Heart left ventricle (tissue), 13 donors: ENCODE results near the gene CLEC2L.

ENCODE experiments used
- POLR2A ChIP-seq, 2 donors: fragments of 450-650 bp; IDR thresholded peaks; one replicate each; pipeline ENCODE4 v1.6.1; 2017; ENCODE audit warnings: antibody characterized with exemption in 2 of 2, mild to moderate bottlenecking in 2 of 2, moderate library complexity in 2 of 2
- TF ChIP-seq, protein P1 (sequence below), 12 donors: fragments of 200-600 bp; sonication (generic) in 4 of 12; IDR thresholded peaks; one replicate each; pipeline versions ENCODE4 v1.5.0 to v1.8.0; 2018 to 2022; ENCODE audit warnings: antibody characterized with exemption in 12 of 12, mild to moderate bottlenecking in 5 of 12
- donor health status: ischemic (EF 13 %, LVEDD 7.1; RV severe dilation, severe dysfunction).
- donor health status: DM: no; HTN: yes; CAD: no.
- donor health status: DM: no; HTN: no; CAD: no.
- donor health status: ischemic (EF 25% LVEDD 6.9; RV normal size, moderate dysfunction).
- donor health status: ischemic (EF 25% LVEDD 5.7; RV mildly dilated, moderate dysfunction).
- donor health status: ischemic (EF 35%, LVEDD 5.7; RV mildly dilated, moderate dysfunction).
- donor health status: nonischemic (EF 11% LVEDD 7.7; RV severe dilation, severe dysfunction).
- donor health status: DM: yes; HTN: yes; CAD: no.
- donor health status: PGD.
- donor health status: ischemic (EF 29% LVEDD 5.4; RV normal size, mild dysfunction).
- donor health status: nonischemic (EF 23%, LVEDD 6.1; RV moderate dilation, normal function).

DNA sequence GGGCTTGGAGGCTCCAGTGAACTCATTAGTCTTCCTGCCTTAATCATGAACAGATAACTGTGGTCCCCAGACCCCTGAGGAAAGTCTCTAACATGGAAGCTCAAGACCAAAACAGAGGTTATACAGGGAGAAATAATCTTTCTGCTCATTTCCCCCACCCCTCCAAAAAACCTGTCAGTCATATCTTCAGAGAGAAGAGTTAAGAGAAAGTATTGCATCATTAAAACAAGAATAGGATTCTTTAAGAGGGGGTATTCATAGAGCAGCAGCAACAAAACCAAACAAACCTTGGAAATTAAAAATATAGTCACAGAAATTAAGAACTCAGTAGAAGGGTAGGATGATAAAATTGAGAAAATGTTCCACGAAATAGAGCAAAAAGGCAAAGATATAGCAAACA, 7.6 kb downstream of the CLEC2L start:
- TF ChIP-seq, protein P1, sequence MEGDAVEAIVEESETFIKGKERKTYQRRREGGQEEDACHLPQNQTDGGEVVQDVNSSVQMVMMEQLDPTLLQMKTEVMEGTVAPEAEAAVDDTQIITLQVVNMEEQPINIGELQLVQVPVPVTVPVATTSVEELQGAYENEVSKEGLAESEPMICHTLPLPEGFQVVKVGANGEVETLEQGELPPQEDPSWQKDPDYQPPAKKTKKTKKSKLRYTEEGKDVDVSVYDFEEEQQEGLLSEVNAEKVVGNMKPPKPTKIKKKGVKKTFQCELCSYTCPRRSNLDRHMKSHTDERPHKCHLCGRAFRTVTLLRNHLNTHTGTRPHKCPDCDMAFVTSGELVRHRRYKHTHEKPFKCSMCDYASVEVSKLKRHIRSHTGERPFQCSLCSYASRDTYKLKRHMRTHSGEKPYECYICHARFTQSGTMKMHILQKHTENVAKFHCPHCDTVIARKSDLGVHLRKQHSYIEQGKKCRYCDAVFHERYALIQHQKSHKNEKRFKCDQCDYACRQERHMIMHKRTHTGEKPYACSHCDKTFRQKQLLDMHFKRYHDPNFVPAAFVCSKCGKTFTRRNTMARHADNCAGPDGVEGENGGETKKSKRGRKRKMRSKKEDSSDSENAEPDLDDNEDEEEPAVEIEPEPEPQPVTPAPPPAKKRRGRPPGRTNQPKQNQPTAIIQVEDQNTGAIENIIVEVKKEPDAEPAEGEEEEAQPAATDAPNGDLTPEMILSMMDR (IDR thresholded peaks at IDR 0.05) = no peak
- TF ChIP-seq POLR2A (IDR thresholded peaks at IDR 0.05) = no peak
